IPS-18c (cell line): ENCODE data around the gene VPREB3.

Experiments
- H3K4me3 ChIP-seq: 2 replicates; pipeline ENCODE4 v1.7.0; 2013; ENCODE audit warnings: low read depth, mild to moderate bottlenecking, low read length, moderate library complexity; ENCODE audit not compliant: insufficient read depth
- H3K9me3 ChIP-seq: one replicate; pipeline ENCODE4 v1.6.1; 2013; ENCODE audit warnings: mild to moderate bottlenecking, low read length, moderate library complexity; ENCODE audit not compliant: control insufficient read depth, insufficient read depth

Gene VPREB3

DNA sequence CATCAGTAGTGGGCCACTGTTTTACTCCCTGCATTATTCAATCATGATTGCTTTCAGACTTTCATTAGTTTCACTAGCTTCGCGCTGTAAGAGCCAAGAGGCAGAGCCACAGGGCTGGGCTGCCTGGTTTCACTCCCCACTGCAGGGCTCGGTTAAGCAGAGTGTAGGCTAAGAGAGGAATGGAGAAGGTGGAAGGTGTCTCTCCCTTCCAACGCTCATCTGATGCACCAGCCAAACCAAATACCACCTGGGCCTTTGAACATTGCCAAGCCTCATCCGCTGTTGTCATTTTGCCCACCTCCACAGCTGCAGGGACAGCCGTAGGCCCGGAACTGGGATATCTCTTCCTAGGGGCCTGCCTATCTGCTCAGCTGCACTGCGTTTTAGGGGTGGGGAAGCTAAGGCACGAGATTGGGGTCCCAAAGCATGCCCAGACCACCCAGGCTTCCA lies 32.1 kb upstream of the VPREB3 start:
- no peaks in the 10 kb centered on the region for H3K9me3 ChIP-seq
- peak overlapping the region; percentile 98 for H3K4me3 ChIP-seq

GRCh38 chr22:23784215-23784732 lies 30.0 kb upstream of the VPREB3 start:
- H3K9me3 ChIP-seq = no peaks in the 10 kb centered on the region
- no peak overlapping the region for H3K4me3 ChIP-seq

DNA sequence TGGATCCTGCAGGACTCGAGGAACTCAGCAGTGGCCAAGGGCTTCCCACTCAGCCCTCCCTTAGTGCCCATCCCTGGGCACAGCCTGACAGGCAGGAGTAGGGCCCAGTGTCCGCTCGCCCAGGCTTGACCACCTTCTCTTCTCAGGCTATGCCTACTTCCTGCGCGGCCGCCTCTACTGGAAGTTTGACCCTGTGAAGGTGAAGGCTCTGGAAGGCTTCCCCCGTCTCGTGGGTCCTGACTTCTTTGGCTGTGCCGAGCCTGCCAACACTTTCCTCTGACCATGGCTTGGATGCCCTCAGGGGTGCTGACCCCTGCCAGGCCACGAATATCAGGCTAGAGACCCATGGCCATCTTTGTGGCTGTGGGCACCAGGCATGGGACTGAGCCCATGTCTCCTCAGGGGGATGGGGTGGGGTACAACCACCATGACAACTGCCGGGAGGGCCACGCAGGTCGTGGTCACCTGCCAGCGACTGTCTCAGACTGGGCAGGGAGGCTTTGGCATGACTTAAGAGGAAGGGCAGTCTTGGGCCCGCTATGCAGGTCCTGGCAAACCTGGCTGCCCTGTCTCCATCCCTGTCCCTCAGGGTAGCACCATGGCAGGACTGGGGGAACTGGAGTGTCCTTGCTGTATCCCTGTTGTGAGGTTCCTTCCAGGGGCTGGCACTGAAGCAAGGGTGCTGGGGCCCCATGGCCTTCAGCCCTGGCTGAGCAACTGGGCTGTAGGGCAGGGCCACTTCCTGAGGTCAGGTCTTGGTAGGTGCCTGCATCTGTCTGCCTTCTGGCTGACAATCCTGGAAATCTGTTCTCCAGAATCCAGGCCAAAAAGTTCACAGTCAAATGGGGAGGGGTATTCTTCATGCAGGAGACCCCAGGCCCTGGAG lies 29.3 kb upstream of the VPREB3 start:
- no peaks in the 10 kb centered on the region for H3K9me3 ChIP-seq
- H3K4me3 ChIP-seq = no peak overlapping the region

DNA sequence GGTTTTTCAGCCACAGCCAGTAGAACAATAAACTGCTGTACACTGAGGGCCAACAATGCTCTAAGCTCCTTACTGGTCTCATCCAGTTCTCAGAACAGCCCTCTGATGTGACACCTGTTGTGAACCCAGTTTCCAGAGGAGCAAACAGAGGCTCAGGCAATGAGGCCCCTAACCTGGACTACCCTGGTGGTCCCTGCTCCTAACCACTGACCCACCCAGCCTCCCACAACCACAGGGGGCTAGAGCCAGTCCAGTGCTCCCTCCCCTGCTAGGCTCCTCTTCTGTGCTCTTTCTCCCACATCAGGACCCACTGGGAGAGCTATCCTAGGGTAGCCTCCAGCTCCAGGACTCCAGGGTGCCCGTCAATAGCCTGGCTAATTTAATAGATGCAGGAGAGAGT lies 28.5 kb upstream of the VPREB3 start:
- no peaks in the 10 kb centered on the region for H3K9me3 ChIP-seq
- H3K4me3 ChIP-seq = no peak overlapping the region

- H3K9me3 ChIP-seq = no peaks in the 10 kb centered on the region
- no peak overlapping the region for H3K4me3 ChIP-seq
Observed at GRCh38 chr22:23782252-23782651, 28.0 kb upstream of the VPREB3 start.

GRCh38 chr22:23781511-23782183 lies 27.4 kb upstream of the VPREB3 start:
- Histone ChIP-seq H3K9me3 (no peaks in the 10 kb centered on the region), H3K4me3 (no peak overlapping the region)

- Histone ChIP-seq H3K4me3 (no peak overlapping the region), H3K9me3 (no peaks in the 10 kb centered on the region)
Observed at GRCh38 chr22:23781065-23781464, 26.8 kb upstream of the VPREB3 start.

DNA sequence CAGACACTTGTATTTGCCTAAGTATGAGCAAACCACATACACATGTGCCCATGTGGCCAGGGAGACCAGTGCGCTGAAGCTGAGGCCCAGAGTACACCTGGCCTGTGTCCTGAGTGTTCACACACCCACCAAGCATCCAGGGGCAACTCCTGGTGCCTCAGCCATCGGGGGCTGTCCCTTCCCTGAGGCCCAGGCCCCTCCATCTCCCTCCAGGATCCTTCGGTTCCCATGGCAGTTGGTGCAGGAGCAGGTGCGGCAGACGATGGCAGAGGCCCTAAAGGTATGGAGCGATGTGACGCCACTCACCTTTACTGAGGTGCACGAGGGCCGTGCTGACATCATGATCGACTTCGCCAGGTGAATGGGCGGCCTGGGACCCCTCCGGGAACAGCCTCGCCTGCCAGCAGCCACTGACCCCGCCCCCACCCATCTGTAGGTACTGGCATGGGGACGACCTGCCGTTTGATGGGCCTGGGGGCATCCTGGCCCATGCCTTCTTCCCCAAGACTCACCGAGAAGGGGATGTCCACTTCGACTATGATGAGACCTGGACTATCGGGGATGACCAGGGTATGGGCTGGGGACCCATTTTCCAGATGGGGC lies 26.0 kb upstream of the VPREB3 start:
- Histone ChIP-seq H3K4me3 (no peak overlapping the region), H3K9me3 (no peaks in the 10 kb centered on the region)

- H3K9me3 ChIP-seq = no peaks in the 10 kb centered on the region
- H3K4me3 ChIP-seq = no peak overlapping the region
Observed at GRCh38 chr22:23779731-23780130, 25.5 kb upstream of the VPREB3 start.

GRCh38 chr22:23779083-23779482 lies 24.9 kb upstream of the VPREB3 start:
- Histone ChIP-seq H3K4me3 (no peak overlapping the region), H3K9me3 (no peaks in the 10 kb centered on the region)

DNA sequence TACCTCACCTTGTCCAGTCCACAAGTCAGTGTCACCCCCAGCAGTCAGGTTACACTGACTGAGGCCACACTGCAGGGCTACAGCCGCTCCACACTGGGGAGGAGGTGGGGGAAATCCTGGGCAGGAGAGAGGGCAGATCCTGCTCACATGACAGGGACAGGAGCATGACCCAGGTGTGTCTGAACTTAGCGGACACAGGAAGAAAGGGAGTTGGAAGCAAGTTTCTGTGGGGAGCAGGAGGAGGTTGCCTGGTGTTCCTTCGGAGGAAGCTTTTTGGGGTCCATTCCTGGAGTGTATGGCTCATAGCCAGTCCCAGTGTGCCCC lies 24.3 kb upstream of the VPREB3 start:
- H3K4me3 ChIP-seq = no peak overlapping the region
- H3K9me3 ChIP-seq = no peaks in the 10 kb centered on the region

DNA sequence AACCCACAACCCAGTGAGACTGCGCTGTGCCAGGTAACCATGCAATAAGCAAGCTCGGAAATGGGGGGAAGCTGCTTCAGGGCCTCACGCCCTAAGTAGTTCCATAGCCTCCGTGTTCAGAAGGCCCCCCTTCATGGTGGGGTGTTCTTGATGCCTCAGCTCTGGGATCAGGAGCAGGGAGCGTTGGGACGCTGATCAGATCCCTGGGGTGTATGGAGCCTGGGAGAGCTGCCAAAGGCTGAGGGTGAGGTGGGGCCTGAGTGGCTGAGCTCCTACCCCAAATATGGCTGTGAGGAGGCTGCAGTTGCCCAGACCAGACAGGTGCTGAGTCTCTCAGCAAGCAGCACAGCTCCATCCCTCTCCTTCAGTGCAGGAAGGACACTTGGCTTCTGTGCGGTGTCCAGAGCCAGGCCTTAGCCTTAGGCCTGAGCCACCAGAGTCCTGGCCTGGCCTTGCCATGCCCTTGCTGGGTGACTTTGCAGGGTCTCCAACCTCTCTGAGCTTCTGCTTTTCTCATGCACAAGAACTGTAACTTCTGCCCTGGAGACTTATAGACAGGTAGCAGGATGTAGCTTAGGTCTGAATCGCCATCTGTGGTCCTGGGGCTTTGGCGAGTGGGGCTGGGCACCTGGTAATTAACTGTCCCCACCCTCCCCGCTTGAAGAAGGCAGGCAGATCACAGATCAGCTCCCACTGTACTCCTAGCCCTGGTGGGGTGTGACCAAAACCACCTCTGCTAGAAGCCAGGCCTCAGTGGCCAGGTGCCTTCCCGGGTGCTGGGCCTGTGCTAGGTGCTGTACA lies 23.8 kb upstream of the VPREB3 start:
- Histone ChIP-seq H3K4me3 (no peak overlapping the region), H3K9me3 (no peaks in the 10 kb centered on the region)

DNA sequence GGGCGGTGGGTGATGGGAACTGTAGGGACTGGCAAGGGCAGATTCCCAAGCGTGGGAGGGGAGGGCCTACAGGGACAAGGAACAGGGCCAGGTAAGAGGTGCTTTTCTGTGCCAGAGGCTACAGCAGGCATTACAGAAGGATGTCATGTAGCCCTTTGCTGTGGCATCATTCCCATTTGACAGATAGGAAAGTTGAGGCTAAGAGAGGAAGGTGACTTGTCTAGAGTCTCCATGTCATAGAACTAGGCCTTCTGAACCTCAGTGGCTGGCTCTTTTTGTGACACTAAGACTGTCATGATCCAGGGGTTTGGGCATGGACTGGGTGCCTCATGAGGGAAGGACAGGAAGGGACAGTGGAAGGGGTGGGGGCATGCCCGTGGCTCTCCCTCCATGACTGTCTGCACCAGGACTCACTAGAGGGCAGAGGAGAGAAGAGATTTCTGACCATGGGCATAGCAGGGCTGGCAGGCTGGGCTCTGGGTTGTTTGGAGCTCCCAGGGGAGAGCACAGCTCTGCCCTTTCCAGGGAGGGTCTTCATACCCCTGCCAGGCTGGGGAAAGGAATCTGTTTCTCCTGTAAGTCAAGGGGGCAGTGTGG lies 21.7 kb upstream of the VPREB3 start:
- Histone ChIP-seq H3K4me3 (no peak overlapping the region), H3K9me3 (no peaks in the 10 kb centered on the region)

GRCh38 chr22:23774922-23775436 lies 20.8 kb upstream of the VPREB3 start:
- Histone ChIP-seq H3K9me3 (no peaks in the 10 kb centered on the region), H3K4me3 (no peak overlapping the region)

DNA sequence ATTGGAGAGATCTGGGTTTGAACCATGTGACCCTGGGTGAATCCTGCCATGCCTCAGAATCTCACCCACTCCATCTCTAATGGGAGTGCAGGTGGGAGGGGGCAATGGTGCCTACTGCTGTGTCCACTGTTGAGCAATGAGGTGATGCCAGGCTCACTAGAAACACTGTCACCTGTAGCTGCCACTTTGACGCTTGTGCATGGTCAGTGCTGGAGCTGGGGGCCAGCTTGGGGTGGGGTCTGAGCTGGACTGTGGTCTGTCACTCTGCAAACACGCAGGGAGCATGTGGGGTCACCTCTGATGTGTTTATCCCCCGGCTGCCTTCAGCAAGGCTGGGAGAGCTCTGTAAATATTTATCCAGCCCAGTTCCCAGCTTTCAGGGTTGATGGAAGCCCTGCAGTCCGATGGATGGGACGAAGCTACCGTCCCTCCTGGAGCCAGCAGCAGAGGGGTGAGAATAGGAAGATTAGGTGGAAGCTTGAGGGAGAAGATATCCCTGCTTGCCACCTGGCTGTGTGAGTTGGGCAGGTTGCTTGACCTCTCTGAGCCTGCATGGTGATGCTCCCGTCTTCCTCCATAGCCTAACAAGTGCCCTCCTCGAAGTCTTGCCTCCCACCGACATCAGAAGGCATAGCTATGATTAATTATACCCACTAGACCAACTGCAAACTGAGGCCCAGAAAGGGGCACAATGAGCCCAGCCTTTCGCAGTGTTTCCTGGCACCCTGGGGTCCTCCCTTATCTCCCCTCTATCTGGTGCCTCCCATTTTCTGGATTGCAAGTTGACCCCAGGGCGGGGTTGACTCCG lies 20.1 kb upstream of the VPREB3 start:
- no peaks in the 10 kb centered on the region for H3K9me3 ChIP-seq
- H3K4me3 ChIP-seq = no peak overlapping the region

GRCh38 chr22:23773483-23774113 lies 19.4 kb upstream of the VPREB3 start:
- Histone ChIP-seq H3K4me3 (peak overlapping the region; percentile 53; the same call in 1 of the 2 replicates), H3K9me3 (no peaks in the 10 kb centered on the region)
